Immature natural killer cell (primary cell): ENCODE results near the gene CSF2RB. TPM values are rescaled to one million over a fixed set of nuclear protein-coding genes. Genes with fewer than 3 reads are reported as not detected.

Experiments used
- DNase-seq, 3 donors: peaks; one replicate each; pipeline ENCODE4 v3.0.0; 2022; ENCODE audit warnings: mixed read lengths in 1 of 3
- H3K27ac Mint-ChIP-seq, 6 donors: one replicate each; pipeline ENCODE4 v1.8.0; 2020; ENCODE audit warnings: mixed read lengths in 6 of 6, mild to moderate bottlenecking in 5 of 6, inconsistent platforms in 4 of 6, moderate library complexity in 3 of 6
- H3K27me3 Mint-ChIP-seq, 3 donors: one replicate each; pipeline ENCODE4 v1.8.0; 2020 to 2021; ENCODE audit warnings: low read depth in 3 of 3, mild to moderate bottlenecking in 3 of 3, mixed read lengths in 3 of 3, moderate library complexity in 3 of 3, inconsistent platforms in 1 of 3
- H3K36me3 Mint-ChIP-seq, 3 donors: one replicate each; pipeline ENCODE4 v1.8.0; 2020; ENCODE audit warnings: mixed read lengths in 3 of 3, inconsistent platforms in 2 of 3, mild to moderate bottlenecking in 2 of 3
- H3K4me1 Mint-ChIP-seq, 2 donors: one replicate each; pipeline ENCODE4 v1.8.0; 2020; ENCODE audit warnings: inconsistent platforms in 2 of 2, mild to moderate bottlenecking in 2 of 2, mixed read lengths in 2 of 2, moderate library complexity in 1 of 2
- H3K4me3 Mint-ChIP-seq, 5 donors: one replicate each; pipeline ENCODE4 v1.8.0; 2020; ENCODE audit warnings: mild to moderate bottlenecking in 5 of 5, mixed read lengths in 5 of 5, inconsistent platforms in 3 of 5, moderate library complexity in 3 of 5
- H3K9me3 Mint-ChIP-seq, 6 donors: one replicate each; pipeline ENCODE4 v1.8.0; 2020; ENCODE audit warnings: mild to moderate bottlenecking in 6 of 6, mixed read lengths in 6 of 6, inconsistent platforms in 4 of 6, moderate library complexity in 3 of 6
- polyA plus RNA-seq, 3 donors: library from polyadenylated mRNA; unstranded; fragments of 300-500 nt; fragmentation: Illumina TruSeq; gene quantifications; one replicate each; pipeline ENCODE4 v1.2.3, GENCODE V29; 2021

CSF2RB gene
- polyA plus RNA-seq, 3 donors from 2014 or later = 0.47 to 0.77 TPM; not detected in 1

DNA sequence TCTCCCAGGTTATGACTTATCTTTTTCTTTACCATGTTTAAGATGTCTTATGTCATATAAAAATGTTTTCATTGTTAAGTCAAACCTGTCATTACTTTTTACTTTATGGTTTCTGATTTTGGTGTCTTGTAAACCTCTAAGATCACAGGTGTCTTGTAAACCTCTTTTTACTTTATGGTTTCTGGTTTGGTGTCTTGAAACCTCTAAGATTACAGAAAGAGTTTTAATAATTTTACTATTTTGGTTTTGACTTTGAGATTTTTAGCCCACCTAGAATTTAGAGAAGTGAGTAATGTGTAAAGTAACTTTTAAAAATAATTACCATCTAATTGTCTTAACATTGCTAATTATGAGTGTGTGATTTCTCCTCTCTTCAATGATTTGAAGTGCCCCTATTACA lies 2.6 kb downstream of the CSF2RB start:
- no peaks in the 10 kb centered on the region for H3K4me1 Mint-ChIP-seq
- H3K27ac Mint-ChIP-seq = no peak overlapping the region
- DNase-seq = no peak
- no peaks in the 10 kb centered on the region for H3K36me3 Mint-ChIP-seq
- no peak overlapping the region for H3K4me3 Mint-ChIP-seq
- peaks cover 1 to 19% (median 4%) of the 10 kb centered on the region in 3 donors for H3K27me3 Mint-ChIP-seq
- no peaks in the 10 kb centered on the region for H3K9me3 Mint-ChIP-seq

DNA sequence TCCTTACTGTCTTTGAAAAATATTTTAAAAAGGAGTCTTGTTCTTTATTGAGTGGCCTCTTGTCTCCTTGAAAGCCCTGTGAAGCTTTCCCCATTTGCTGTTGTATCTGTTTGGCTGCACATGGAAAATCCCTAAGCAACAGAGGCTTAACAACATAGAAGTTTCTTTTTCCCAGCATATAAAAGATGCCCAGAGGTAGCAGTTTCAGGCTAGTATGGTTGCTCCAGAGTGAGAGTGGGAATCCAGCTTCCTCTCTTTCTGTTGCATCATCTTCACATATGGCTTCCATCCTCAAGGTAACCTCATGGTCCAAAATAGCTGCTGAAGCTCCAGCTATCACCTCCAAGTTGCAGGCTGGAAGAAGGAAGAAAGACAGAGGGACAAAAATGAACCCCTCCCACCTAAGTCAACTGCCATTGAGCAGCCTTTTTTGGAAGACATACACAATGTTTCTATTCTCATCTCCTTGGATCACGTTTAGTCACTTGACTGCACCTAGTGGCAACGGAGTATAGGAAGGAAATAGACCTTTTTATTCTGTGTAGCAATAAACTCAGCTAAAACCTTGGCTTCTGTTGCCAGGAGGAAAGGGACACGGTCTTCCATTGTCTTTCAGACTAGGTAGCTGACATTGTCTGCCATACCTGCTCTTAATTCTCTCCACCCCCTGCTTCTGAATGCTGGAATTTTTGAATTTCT lies 5.3 kb downstream of the CSF2RB start:
- DNase-seq = no peak
- Mint-ChIP-seq H3K4me1 (no peaks in the 10 kb centered on the region), H3K36me3 (no peaks in the 10 kb centered on the region), H3K4me3 (no peak overlapping the region), H3K27me3 (peaks cover 1 to 15% (median 1%) of the 10 kb centered on the region in 3 donors), H3K27ac (no peak overlapping the region), H3K9me3 (no peaks in the 10 kb centered on the region)

DNA sequence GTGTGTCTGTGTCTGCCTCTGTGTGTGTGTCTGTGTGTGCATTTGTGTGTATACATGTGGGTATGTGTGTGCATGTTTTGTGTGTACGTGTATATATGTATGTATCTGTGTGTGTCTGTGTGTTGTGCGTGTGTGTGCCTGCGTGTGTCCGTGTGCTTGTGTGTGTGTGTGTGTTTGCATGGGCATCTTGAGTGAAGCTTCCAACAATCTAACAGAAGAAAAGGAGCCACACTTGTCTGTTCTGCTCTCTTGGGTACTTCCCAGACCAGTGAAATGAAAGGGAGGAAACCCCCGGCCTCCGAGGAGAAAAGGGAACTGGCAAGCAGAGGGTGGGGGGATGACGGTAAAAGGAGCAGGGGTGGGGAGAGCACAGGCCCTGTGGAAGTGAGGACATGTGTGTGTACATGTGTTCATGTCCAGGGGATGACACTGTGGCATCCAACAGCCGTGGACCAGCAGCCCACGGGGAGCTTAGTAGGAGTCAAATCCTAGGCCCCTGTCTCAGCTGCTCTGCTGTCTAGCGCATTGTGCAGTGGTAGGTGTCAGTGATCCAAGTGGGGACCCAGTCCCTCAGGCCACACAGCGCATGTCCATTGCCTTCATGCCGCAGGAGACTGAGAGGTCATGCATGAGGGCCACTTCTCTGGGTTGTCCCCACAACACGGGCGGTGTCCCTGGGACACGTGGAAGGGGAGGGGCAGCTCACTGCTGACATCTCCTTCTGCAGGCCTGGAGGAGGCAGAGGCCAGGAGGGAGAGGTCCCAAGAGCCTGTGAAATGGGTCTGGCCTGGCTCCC lies 8.1 kb downstream of the CSF2RB start:
- Mint-ChIP-seq H3K27ac (no peak overlapping the region), H3K36me3 (no peaks in the 10 kb centered on the region), H3K27me3 (peaks cover 2 to 9% (median 5%) of the 10 kb centered on the region in 3 donors), H3K4me3 (no peak overlapping the region), H3K9me3 (no peaks in the 10 kb centered on the region), H3K4me1 (no peaks in the 10 kb centered on the region)
- no peak for DNase-seq

DNA sequence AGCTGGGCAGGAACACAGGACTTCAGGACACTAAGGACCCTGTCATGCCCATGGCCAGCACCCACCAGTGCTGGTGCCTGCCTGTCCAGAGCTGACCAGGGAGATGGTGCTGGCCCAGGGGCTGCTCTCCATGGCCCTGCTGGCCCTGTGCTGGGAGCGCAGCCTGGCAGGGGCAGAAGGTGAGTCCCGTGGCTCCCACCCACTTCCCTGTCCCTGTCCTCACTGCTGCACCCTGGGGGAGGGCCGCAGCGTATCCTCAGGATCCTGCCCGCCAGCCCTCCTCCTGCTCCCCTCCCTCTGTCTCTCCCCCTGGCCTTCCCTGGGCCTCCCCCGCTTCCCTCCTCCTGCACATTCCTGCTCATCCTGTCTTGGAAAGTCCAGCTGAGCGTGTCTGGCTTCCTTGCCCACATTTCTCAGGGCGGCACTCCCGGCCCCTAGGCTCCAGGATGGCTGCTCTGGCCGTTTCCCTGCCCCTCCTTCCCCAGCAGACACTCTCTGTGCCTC lies 8.7 kb downstream of the CSF2RB start:
- H3K27ac Mint-ChIP-seq = no peak overlapping the region
- H3K36me3 Mint-ChIP-seq = no peaks in the 10 kb centered on the region

DNA sequence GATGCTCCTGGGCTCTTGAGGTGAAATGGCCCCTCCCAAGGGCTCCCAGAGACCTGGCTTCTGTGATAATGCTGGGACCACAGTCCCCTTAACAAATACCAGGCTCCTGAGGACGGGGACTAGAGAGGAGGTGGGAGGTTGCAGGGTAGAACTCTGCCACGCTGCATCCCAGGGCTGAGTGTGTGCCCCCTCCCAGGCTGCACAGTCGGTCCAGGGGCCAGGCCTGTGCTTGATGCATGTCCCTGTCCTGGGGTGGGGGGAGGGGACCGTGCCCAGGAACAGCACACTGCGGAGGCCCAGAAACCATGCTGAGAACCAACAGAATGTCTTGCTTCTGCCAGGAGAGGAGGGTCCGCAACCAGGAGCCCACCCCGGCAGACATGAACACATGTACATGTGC lies 9.3 kb downstream of the CSF2RB start:
- no peak overlapping the region for H3K4me3 Mint-ChIP-seq
- no peak for DNase-seq
- H3K27me3 Mint-ChIP-seq = peaks cover 2 to 7% (median 6%) of the 10 kb centered on the region in 3 donors
- no peak overlapping the region for H3K27ac Mint-ChIP-seq
- no peaks in the 10 kb centered on the region for H3K4me1 Mint-ChIP-seq
- no peaks in the 10 kb centered on the region for H3K9me3 Mint-ChIP-seq
- H3K36me3 Mint-ChIP-seq = no peaks in the 10 kb centered on the region

More for the DNA sequence above, 8.7 kb downstream of the CSF2RB start:
- no peak overlapping the region for H3K4me3 Mint-ChIP-seq
- no peak for DNase-seq
- no peaks in the 10 kb centered on the region for H3K4me1 Mint-ChIP-seq
- no peaks in the 10 kb centered on the region for H3K9me3 Mint-ChIP-seq
- peaks cover 2 to 7% (median 5%) of the 10 kb centered on the region in 3 donors for H3K27me3 Mint-ChIP-seq

DNA sequence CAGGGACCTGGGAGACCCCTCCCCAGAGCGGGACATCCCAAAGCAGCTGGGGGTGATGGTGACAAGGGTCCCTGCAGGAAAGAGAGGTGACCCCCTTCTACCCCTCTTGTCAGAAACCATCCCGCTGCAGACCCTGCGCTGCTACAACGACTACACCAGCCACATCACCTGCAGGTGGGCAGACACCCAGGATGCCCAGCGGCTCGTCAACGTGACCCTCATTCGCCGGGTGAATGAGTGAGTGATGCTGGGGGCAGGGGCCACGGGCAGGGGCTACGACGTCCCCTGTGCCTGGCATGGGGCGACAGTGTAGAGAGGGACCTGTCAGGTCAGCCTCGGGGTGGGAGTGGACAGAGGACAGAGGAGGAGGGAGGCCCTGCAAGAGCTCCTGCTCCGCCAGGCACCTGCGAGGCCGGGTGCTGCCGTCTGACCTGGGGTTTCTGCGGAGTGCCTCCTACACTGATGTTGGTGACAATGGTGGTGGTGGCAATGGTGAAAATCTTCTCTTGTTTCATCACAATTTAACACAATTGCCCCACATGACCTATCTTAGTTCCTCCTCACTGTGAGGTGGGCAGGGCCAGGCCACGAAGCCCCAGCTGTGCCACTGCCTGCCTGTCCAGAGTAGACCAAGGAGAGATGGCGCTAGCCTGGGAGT lies 9.8 kb downstream of the CSF2RB start:
- DNase-seq = no peak
- H3K27ac Mint-ChIP-seq = no peak overlapping the region
- no peaks in the 10 kb centered on the region for H3K4me1 Mint-ChIP-seq
- no peaks in the 10 kb centered on the region for H3K36me3 Mint-ChIP-seq
- no peaks in the 10 kb centered on the region for H3K9me3 Mint-ChIP-seq
- no peak overlapping the region for H3K4me3 Mint-ChIP-seq
- H3K27me3 Mint-ChIP-seq = peaks cover 2 to 9% (median 6%) of the 10 kb centered on the region in 3 donors

DNA sequence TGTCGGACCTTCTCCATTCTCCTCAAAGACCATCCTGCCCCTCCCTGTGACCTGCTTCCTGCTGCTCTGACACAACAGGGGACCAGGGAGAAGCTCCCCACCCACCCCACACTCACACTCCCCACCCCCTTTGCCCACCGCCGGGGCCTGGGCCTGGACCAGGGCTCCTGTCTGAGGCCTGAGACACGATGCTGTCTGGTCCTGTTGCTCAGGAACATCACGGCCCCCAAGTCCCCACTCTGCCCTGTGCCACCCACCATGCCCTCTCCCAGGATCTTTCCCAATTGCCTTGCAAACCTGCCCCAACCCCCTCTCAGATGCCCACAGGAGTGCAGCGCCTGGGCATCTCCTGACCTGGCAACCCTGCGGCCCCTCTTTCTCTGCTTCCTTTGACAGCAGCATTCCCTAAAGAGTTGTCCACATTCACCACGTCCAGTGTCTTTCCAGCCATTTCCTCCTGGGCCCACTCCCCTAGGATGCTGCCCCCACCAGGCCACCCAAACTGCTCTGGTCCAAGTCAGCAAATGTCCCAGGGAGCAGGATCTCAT lies 10.8 kb downstream of the CSF2RB start:
- no peak overlapping the region for H3K27ac Mint-ChIP-seq
- H3K9me3 Mint-ChIP-seq = no peaks in the 10 kb centered on the region
- no peaks in the 10 kb centered on the region for H3K4me1 Mint-ChIP-seq

DNA sequence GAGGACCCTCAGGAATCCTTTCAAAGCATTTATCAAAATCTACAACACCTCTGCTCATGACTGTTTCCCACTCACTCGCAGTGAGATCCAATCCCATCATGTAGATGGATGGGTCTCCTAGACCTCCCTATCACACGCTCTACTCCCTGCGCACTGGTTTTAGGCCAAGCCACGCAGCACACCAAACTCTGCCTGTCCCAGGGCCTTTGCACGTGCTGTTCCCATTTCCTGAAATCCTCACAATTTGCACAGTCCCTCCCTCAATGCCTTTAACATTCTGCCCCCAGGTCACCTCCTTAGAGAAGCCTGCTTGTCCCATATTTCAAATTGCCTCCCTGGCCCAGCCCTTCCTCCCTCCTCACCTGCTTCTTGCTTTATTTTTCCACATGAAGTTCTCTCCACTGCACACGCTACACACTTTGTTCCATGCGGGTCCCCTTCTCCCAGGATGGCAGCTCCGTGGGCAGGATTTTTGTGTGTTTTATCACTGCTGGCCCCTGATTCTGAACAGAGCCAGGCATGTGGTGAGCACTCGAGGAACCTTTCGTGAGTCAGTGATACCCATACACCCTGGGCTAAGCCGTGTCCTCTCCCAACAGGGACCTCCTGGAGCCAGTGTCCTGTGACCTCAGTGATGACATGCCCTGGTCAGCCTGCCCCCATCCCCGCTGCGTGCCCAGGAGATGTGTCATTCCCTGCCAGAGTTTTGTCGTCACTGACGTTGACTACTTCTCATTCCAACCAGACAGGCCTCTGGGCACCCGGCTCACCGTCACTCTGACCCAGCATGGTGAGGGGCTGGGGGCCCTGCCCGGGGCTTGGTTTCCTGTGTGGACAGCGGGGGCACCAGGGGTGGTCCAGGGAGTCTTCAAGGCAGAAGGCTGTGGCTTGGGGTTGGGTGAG lies 12.2 kb downstream of the CSF2RB start:
- Mint-ChIP-seq H3K9me3 (no peaks in the 10 kb centered on the region), H3K36me3 (no peaks in the 10 kb centered on the region), H3K27ac (no peak overlapping the region), H3K4me3 (no peak overlapping the region), H3K4me1 (no peaks in the 10 kb centered on the region), H3K27me3 (peaks cover 2 to 6% (median 5%) of the 10 kb centered on the region in 3 donors)
- no peak for DNase-seq

More for the DNA sequence above, 10.8 kb downstream of the CSF2RB start:
- H3K4me3 Mint-ChIP-seq = no peak overlapping the region
- no peaks in the 10 kb centered on the region for H3K36me3 Mint-ChIP-seq
- peaks cover 2 to 9% (median 5%) of the 10 kb centered on the region in 3 donors for H3K27me3 Mint-ChIP-seq
- DNase-seq = no peak

DNA sequence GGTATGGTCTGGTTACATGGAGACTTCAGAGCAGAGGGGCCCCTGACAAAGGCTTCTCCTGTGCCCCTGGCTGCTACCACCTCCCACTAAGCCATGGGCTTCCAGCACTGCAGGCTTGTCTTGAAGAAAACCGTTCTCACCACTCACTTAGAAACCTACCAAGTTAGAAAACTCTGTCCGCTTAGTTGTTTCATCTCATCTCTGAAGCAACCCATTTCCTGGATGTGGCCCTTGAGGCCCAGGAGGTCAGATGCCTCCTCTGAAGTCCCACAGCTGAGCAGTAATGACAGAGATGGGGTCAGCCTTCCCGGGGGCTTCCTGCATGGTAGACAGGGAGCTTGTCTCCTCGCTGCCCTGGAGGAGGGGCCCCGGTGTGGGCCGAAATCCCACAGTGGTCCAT lies 12.9 kb downstream of the CSF2RB start:
- no peaks in the 10 kb centered on the region for H3K4me1 Mint-ChIP-seq
- no peaks in the 10 kb centered on the region for H3K9me3 Mint-ChIP-seq
- no peak overlapping the region for H3K27ac Mint-ChIP-seq
- H3K4me3 Mint-ChIP-seq = no peak overlapping the region
- peaks cover 2 to 6% (median 5%) of the 10 kb centered on the region in 3 donors for H3K27me3 Mint-ChIP-seq
- DNase-seq = no peak
- no peaks in the 10 kb centered on the region for H3K36me3 Mint-ChIP-seq

DNA sequence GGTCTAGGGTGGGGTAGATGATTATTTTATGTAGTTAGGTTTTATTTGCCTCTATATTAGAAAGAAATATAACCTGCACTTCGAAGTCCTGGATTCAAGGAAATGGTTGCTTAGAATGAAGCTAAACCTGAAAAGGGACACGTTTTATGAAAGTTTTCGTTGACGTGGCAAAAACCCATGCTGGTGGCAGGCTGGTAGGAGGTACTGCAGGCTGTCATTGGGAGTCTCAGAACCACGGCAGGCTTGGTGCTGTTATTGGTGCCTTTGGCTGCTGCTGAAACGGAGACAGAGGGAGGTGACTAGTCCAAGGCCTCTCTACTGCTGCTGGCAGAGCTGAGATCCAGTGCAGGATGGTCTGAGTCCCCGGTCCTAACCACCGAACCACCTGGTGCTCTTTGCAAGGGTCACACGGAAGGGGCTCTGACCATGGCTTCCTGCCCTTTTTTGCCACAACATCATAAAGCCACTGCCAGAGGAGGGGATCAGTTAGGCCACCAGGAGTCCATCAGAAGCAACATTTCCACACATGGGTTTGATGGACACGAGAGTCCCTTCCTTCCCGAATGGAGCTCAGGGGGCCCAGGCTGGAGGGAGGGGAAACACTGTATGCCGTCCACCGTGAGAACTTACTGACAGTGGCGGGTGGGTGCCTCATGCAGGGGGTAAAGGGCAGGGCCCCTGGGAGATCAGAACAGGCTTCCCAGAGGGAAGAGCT lies 13.4 kb downstream of the CSF2RB start:
- Mint-ChIP-seq H3K9me3 (no peaks in the 10 kb centered on the region), H3K4me1 (no peaks in the 10 kb centered on the region)

DNA sequence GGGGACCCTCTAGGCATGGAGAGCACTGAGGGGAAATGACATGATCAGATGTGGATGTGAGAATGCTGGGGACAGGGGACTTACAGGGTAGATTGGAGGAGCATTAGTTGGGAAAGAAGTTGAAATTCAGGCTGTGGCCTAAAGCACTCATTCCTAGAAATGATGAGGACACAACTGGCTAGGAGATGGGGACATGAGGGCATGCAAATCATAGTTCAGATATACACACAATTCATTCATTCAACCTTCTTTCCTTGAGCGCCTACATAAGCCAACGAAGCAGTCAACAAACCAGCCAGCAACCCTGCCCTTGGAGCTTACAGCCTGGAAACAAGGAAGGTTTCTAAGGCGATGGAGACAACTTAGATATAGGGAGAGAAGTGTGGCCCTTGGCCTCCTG lies 14.2 kb downstream of the CSF2RB start:
- Mint-ChIP-seq H3K9me3 (no peaks in the 10 kb centered on the region), H3K36me3 (no peaks in the 10 kb centered on the region), H3K4me1 (no peaks in the 10 kb centered on the region), H3K27me3 (peaks cover 2 to 6% (median 5%) of the 10 kb centered on the region in 3 donors), H3K27ac (no peak overlapping the region), H3K4me3 (no peak overlapping the region)
- DNase-seq = no peak

More for the DNA sequence above, 13.4 kb downstream of the CSF2RB start:
- Mint-ChIP-seq H3K27ac (peak overlapping the region in 1 of 6 donors; percentile 20), H3K27me3 (peaks cover 2 to 6% (median 5%) of the 10 kb centered on the region in 3 donors), H3K36me3 (no peaks in the 10 kb centered on the region), H3K4me3 (no peak overlapping the region)
- no peak for DNase-seq

DNA sequence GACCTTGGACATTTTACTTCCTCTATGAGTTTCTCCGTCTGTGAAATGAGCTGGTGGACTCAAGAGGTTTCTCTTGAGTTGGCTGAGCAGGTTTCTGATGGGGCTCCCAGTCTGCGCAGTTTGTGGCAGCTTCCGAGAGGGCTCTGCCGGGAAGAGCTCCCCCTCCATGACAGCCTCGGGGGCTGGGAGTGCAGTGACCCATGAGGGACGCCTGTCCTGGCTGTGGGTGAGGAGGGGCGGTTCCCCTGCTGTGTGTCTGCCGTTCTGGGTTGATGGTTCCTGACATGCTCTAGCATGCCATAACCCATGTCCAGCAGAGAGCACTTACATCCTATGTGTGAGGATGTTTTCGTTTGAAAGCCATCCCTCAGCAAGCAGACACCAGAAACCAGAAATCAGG lies 14.8 kb downstream of the CSF2RB start:
- Mint-ChIP-seq H3K27me3 (peaks cover 4 to 6% (median 5%) of the 10 kb centered on the region in 3 donors), H3K36me3 (no peaks in the 10 kb centered on the region), H3K27ac (no peak overlapping the region), H3K4me1 (no peaks in the 10 kb centered on the region), H3K9me3 (no peaks in the 10 kb centered on the region), H3K4me3 (no peak overlapping the region)
- DNase-seq = no peak
